GM12878 (cell line): Measurements from ENCODE around the gene MAGEA1. TPM values are rescaled to one million over a fixed set of nuclear protein-coding genes. Genes with fewer than 3 reads are reported as not detected.

ENCODE experiments used
- ATAC-seq: fragments of 200-7000 bp; cut with Tn5 transposase; 3 replicates; pipeline ENCODE4 v1.9.1; 2020; ENCODE audit warnings: mild to moderate bottlenecking, moderate library complexity
- BruUV-seq: library from RNA; stranded (reverse); fragments of 400-500 nt; replicated peaks from 2 replicates; lab custom pipeline; 2021; lab: Mats Ljungman, UMichigan
- CTCF ChIA-PET: fragments of 300-600 bp; sonication (Branson Sonifier 250); formaldehyde crosslinking; extraction: SDS; loops from one replicate; lab custom pipeline; 2021; ENCODE audit warnings: inconsistent platforms; lab: Yijun Ruan, JAX
- POLR2A ChIA-PET: fragments of 350-600 bp; formaldehyde crosslinking; extraction: SDS; loops from one replicate; lab custom pipeline; 2021; ENCODE audit warnings: inconsistent platforms; lab: Charles Lee
- RAD21 ChIA-PET: fragments of 300-600 bp; sonication (Branson Sonifier 250); formaldehyde crosslinking; loops from one replicate; lab custom pipeline; 2023; ENCODE audit warnings: antibody characterized with exemption; ENCODE audit not compliant: unreplicated experiment; lab: Charles Lee
- SMC1A ChIA-PET: fragments of 300-600 bp; sonication (Branson Sonifier 250); formaldehyde crosslinking; loops from one replicate; lab custom pipeline; 2023; ENCODE audit not compliant: unreplicated experiment, uncharacterized antibody; lab: Charles Lee
- DNase-seq: peaks from one replicate; pipeline ENCODE4 v3.0.0-alpha.2; 2011; ENCODE audit warnings: low read depth, low spot score
- FAIRE-seq: peaks from 3 replicates; lab custom pipeline; 2011; peaks lifted over from hg19 to GRCh38; lab: Jason Lieb, UNC
- H2AFZ ChIP-seq: 2 replicates; pipeline ENCODE4 v1.6.0; 2011; ENCODE audit warnings: low read depth, low read length, control low read depth; ENCODE audit not compliant: control insufficient read depth
- H3K27ac ChIP-seq: 2 replicates; pipeline ENCODE4 v1.5.1; 2011; ENCODE audit warnings: control low read depth; ENCODE audit not compliant: control insufficient read depth, insufficient read depth
- H3K27me3 ChIP-seq, 2 experiments: replicated peaks in 1 of 2; 2 replicates each; pipeline versions ENCODE4 v1.6.0 to v1.6.1; 2011; ENCODE audit warnings: low read length in 1 of 2; ENCODE audit not compliant: control insufficient read depth in 2 of 2, insufficient read depth in 2 of 2
- H3K36me3 ChIP-seq, 2 experiments: 2 replicates each; pipeline ENCODE4 v1.5.1; 2011; ENCODE audit warnings: low read length in 1 of 2; ENCODE audit not compliant: control insufficient read depth in 2 of 2, insufficient read depth in 2 of 2
- H3K4me1 ChIP-seq: 2 replicates; pipeline ENCODE4 v1.6.1; 2011; ENCODE audit warnings: mild to moderate bottlenecking, low read length, moderate library complexity, mixed read lengths; ENCODE audit not compliant: control insufficient read depth, insufficient read depth
- H3K4me2 ChIP-seq: 2 replicates; pipeline ENCODE4 v1.6.0; 2011; ENCODE audit warnings: control low read depth; ENCODE audit not compliant: control insufficient read depth, insufficient read depth
- H3K4me3 ChIP-seq: fragments of 200-600 bp; sonication (generic); 2 replicates; pipeline ENCODE4 v1.5.1; 2016
- H3K79me2 ChIP-seq: 2 replicates; pipeline ENCODE4 v1.6.0; 2011; ENCODE audit warnings: low read length; ENCODE audit not compliant: control insufficient read depth, insufficient read depth
- H3K9ac ChIP-seq: 2 replicates; pipeline ENCODE4 v1.8.0; 2011; ENCODE audit warnings: low read length, control low read depth, mixed read lengths; ENCODE audit not compliant: control insufficient read depth, insufficient read depth
- H3K9me3 ChIP-seq: replicated peaks from 3 replicates; pipeline ENCODE4 v1.5.1; 2011; ENCODE audit warnings: mild to moderate bottlenecking, low read length; ENCODE audit not compliant: control insufficient read depth, insufficient read depth
- H4K20me1 ChIP-seq: 2 replicates; pipeline ENCODE4 v1.6.0; 2011; ENCODE audit not compliant: control insufficient read depth, insufficient read depth
- BACH1 ChIP-seq: fragments of 450-650 bp; IDR thresholded peaks from 2 replicates; pipeline ENCODE4 v1.6.1; 2017; ENCODE audit warnings: mild to moderate bottlenecking, borderline replicate concordance
- CREM ChIP-seq: IDR thresholded peaks from 2 replicates; pipeline ENCODE4 v1.6.1; 2014; ENCODE audit warnings: antibody characterized with exemption, low read depth
- DPF2 ChIP-seq: fragments of 450-650 bp; IDR thresholded peaks from 2 replicates; pipeline ENCODE4 v1.6.1; 2017; ENCODE audit warnings: mild to moderate bottlenecking
- MTA2 ChIP-seq: fragments of 450-650 bp; IDR thresholded peaks from 2 replicates; pipeline ENCODE4 v1.6.1; 2016; ENCODE audit warnings: low read depth, mild to moderate bottlenecking, moderate library complexity
- WGBS: methylation state at CpG from one replicate; pipeline ENCODE4 v1.1.6; 2016; ENCODE audit warnings: low lambda C conversion rate; ENCODE audit not compliant: insufficient replicate concordance, insufficient coverage; ENCODE audit errors: missing lambda C conversion rate; 5-methylcytosine and 5-hydroxymethylcytosine counted together
- in situ Hi-C: fragments of 300-500 bp; cut with MboI; formaldehyde crosslinking; loops from 9 replicates; pipeline ENCODE4 v1.14.3; 2018; ENCODE audit warnings: mixed read lengths
- intact Hi-C: fragments of 100-400 bp; cut with micrococcal nuclease; formaldehyde crosslinking; loops from one replicate; pipeline ENCODE4 v1.14.2; 2022; ENCODE audit not compliant: unreplicated experiment
- polyA plus RNA-seq, 11 experiments: library from polyadenylated mRNA; depleted of rRNA in 4 of 11; unstranded in 6 of 11; stranded (reverse) in 5 of 11; fragments of >200 nt; fragmentation: Nextera tagmentation in 4 of 11; fragmentation: Illumina TruSeq in 1 of 11; extraction: Ambion mirVana in 4 of 11; extraction: Trizol in 1 of 11; gene quantifications; 1 replicate in 1 of 11; 2 replicates in 10 of 11; pipeline versions ENCODE4 v1.2.1 to v1.2.3, GENCODE V29; 2011 to 2016; ENCODE audit warnings: inconsistent platforms in 2 of 11, missing spikeins in 2 of 11, low read depth in 1 of 11
- total RNA-seq, 4 experiments: library from RNA; depleted of rRNA in 3 of 4; stranded (reverse); fragments of >200 nt in 3 of 4; fragmentation: Illumina TruSeq in 1 of 4; extraction: Trizol in 1 of 4; gene quantifications; 2 replicates each; pipeline versions ENCODE4 v1.2.1 to v1.2.3, GENCODE V29; 2013 to 2021
- TF ChIP-seq, protein P1 (sequence below): IDR thresholded peaks from 2 replicates; pipeline ENCODE4 v1.6.1; 2012; ENCODE audit warnings: mild to moderate bottlenecking, low read depth, low read length
- TF ChIP-seq, protein P2 (sequence below): IDR thresholded peaks from 2 replicates; pipeline ENCODE4 v1.6.1; 2012; ENCODE audit warnings: low read depth, low read length, improper control_type of control experiment
- TF ChIP-seq, protein P3 (sequence below): fragments of 450-650 bp; IDR thresholded peaks from 2 replicates; pipeline ENCODE4 v1.6.1; 2017; ENCODE audit warnings: mild to moderate bottlenecking

The MAGEA1 gene
- total and polyA plus RNA-seq, 10 of the 15 experiments (the other 5 are each of a cell fraction or from before 2014, with no cell fraction given), result 0.31 TPM; not detected in 9

DNA sequence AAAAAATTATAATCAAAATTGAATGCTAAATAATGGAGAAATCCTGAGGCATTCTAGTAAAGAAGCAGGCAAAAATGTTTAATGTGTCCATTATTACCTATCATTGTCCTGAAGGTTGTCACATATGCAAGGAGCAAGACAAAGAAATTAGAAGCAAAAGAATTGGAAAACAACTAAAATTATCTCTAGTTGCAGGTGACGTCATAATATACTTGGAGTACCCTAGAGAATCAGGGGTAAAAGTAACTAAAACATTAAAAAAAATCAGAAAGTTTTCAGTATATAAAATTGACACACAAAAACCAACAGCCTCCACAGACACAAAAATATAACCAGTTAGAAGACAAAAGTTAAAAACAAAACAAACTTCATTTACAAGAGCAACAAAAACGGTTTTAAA, 21.4 kb downstream of the MAGEA1 start:
- Histone ChIP-seq H4K20me1 (no peaks in the 10 kb centered on the region), H3K79me2 (no peaks in the 10 kb centered on the region), H3K27me3 (peaks cover 0 to 2% of the 10 kb centered on the region in 2 experiments; a peak in 1 of 4 replicates), H2AFZ (no peak overlapping the region), H3K36me3 (no peaks in the 10 kb centered on the region), H3K9me3 (no peaks in the 10 kb centered on the region; the same call in 2 of the 3 replicates), H3K4me3 (no peak overlapping the region), H3K4me1 (no peaks in the 10 kb centered on the region), H3K4me2 (no peak overlapping the region), H3K27ac (no peak overlapping the region), H3K9ac (no peak overlapping the region)
- ATAC-seq (no peak), FAIRE-seq (no peak), DNase-seq (no peak)
- intact Hi-C loops, result no loop called here
- ChIA-PET POLR2A (no interaction called here), RAD21 (no interaction called here), SMC1A (no interaction called here), CTCF (no interaction called here)
- in situ Hi-C loops, result no loop called here
- TF ChIP-seq MTA2 (no peak), DPF2 (no peak), CREM (no peak), BACH1 (no peak)
- TF ChIP-seq, protein P1, sequence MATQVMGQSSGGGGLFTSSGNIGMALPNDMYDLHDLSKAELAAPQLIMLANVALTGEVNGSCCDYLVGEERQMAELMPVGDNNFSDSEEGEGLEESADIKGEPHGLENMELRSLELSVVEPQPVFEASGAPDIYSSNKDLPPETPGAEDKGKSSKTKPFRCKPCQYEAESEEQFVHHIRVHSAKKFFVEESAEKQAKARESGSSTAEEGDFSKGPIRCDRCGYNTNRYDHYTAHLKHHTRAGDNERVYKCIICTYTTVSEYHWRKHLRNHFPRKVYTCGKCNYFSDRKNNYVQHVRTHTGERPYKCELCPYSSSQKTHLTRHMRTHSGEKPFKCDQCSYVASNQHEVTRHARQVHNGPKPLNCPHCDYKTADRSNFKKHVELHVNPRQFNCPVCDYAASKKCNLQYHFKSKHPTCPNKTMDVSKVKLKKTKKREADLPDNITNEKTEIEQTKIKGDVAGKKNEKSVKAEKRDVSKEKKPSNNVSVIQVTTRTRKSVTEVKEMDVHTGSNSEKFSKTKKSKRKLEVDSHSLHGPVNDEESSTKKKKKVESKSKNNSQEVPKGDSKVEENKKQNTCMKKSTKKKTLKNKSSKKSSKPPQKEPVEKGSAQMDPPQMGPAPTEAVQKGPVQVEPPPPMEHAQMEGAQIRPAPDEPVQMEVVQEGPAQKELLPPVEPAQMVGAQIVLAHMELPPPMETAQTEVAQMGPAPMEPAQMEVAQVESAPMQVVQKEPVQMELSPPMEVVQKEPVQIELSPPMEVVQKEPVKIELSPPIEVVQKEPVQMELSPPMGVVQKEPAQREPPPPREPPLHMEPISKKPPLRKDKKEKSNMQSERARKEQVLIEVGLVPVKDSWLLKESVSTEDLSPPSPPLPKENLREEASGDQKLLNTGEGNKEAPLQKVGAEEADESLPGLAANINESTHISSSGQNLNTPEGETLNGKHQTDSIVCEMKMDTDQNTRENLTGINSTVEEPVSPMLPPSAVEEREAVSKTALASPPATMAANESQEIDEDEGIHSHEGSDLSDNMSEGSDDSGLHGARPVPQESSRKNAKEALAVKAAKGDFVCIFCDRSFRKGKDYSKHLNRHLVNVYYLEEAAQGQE, result no peak
- TF ChIP-seq, protein P2, sequence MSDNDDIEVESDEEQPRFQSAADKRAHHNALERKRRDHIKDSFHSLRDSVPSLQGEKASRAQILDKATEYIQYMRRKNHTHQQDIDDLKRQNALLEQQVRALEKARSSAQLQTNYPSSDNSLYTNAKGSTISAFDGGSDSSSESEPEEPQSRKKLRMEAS, result no peak
- TF ChIP-seq, protein P3, sequence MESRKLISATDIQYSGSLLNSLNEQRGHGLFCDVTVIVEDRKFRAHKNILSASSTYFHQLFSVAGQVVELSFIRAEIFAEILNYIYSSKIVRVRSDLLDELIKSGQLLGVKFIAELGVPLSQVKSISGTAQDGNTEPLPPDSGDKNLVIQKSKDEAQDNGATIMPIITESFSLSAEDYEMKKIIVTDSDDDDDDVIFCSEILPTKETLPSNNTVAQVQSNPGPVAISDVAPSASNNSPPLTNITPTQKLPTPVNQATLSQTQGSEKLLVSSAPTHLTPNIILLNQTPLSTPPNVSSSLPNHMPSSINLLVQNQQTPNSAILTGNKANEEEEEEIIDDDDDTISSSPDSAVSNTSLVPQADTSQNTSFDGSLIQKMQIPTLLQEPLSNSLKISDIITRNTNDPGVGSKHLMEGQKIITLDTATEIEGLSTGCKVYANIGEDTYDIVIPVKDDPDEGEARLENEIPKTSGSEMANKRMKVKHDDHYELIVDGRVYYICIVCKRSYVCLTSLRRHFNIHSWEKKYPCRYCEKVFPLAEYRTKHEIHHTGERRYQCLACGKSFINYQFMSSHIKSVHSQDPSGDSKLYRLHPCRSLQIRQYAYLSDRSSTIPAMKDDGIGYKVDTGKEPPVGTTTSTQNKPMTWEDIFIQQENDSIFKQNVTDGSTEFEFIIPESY, result no peak
- 0% methylated on average over 2 of the region's 2 CpGs for WGBS
- BruUV-seq, result no TSS peak
